Activated CD4-positive, alpha-beta memory T cell treated with anti-CD3 and anti-CD28 coated beads, Interleukin-2, amount 10 ng/mL, durations not matched to agents 7 days and 5 days (primary cell): Measurements from ENCODE around the gene FNBP1. TPM values are rescaled to one million over a fixed set of nuclear protein-coding genes. Genes with fewer than 3 reads are reported as not detected.

ENCODE experiments used
- CTCF ChIA-PET: fragments of 350-600 bp; sonication (Branson Sonifier 250); formaldehyde crosslinking; loops from one replicate; lab custom pipeline; 2021; ENCODE audit warnings: antibody characterized with exemption, inconsistent platforms; lab: Charles Lee
- POLR2A ChIA-PET: fragments of 350-600 bp; sonication (Branson Sonifier 250); formaldehyde crosslinking; loops from one replicate; lab custom pipeline; 2021; ENCODE audit warnings: antibody characterized with exemption; lab: Charles Lee
- DNase-seq: peaks from one replicate; pipeline ENCODE4 v3.0.0-alpha.2; 2020
- H3K27ac Mint-ChIP-seq: one replicate; pipeline ENCODE4 v1.8.0; 2021; ENCODE audit warnings: mild to moderate bottlenecking, mixed read lengths
- H3K27me3 Mint-ChIP-seq: one replicate; pipeline ENCODE4 v1.8.0; 2021; ENCODE audit warnings: mixed read lengths
- H3K36me3 Mint-ChIP-seq: one replicate; pipeline ENCODE4 v1.8.0; 2021; ENCODE audit warnings: low read depth, mixed read lengths
- H3K4me1 Mint-ChIP-seq: one replicate; pipeline ENCODE4 v1.8.0; 2021; ENCODE audit warnings: mixed read lengths
- H3K4me3 Mint-ChIP-seq: one replicate; pipeline ENCODE4 v1.8.0; 2021; ENCODE audit warnings: mild to moderate bottlenecking, mixed read lengths
- H3K9me3 Mint-ChIP-seq: one replicate; pipeline ENCODE4 v1.8.0; 2021; ENCODE audit warnings: mixed read lengths
- total RNA-seq, 2 experiments: library from RNA; stranded (reverse); gene quantifications; one replicate each; pipeline ENCODE4 v1.2.3, GENCODE V29; 2021

FNBP1 gene
- total RNA-seq, 2 experiments from 2014 or later: 208 to 213 TPM

DNA sequence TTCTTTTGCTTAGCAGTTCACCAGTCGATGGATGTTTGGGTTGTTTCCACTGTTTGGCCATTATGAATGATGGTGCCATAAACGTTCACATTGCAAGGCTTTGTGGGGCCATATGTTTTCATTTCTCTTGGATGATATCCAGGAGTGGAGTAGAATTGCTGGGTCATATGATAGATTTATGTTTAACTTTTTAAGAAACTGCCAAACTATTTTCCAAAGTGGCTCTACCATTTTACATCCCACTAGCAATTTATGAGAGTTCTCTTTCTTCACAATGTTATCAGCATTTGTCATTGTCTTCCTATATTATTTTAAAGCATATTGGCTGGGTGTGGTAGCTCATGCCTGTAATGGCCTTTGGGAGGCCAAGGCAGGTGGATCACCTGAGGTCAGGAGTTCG lies 15.9 kb upstream of the FNBP1 start:
- peaks cover 24% of the 10 kb centered on the region for H3K36me3 Mint-ChIP-seq
- POLR2A ChIA-PET: no interaction called here
- H3K4me3 Mint-ChIP-seq: no peak overlapping the region
- no peaks in the 10 kb centered on the region for H3K9me3 Mint-ChIP-seq
- H3K4me1 Mint-ChIP-seq: peaks cover 33% of the 10 kb centered on the region
- H3K27me3 Mint-ChIP-seq: no peaks in the 10 kb centered on the region
- DNase-seq: no peak
- CTCF ChIA-PET: interaction anchor here (0.7 to 1.4 kb wide), 3 partner anchors 8 to 174 kb away, joined by 4 to 10 read pairs (median 4); no protein-coding TSS in a partner anchor
- H3K27ac Mint-ChIP-seq: no peak overlapping the region

- Mint-ChIP-seq H3K27me3 (no peaks in the 10 kb centered on the region), H3K4me3 (no peak overlapping the region), H3K36me3 (peaks cover 24% of the 10 kb centered on the region), H3K27ac (no peak overlapping the region), H3K4me1 (peaks cover 36% of the 10 kb centered on the region), H3K9me3 (no peaks in the 10 kb centered on the region)
- CTCF ChIA-PET: interaction anchor here (0.7 to 1.3 kb wide), 2 partner anchors 9 to 119 kb away, joined by 4 to 10 read pairs; no protein-coding TSS in a partner anchor
- DNase-seq: no peak
- POLR2A ChIA-PET: no interaction called here
Observed at GRCh38 chr9:130058154-130058553, 15.2 kb upstream of the FNBP1 start.

- ChIA-PET CTCF (interaction anchor here (2.1 kb wide), 1 partner anchor 170 kb away, joined by 11 read pairs; no protein-coding TSS in a partner anchor), POLR2A (interaction anchor here (1.1 to 2.5 kb wide), 4 partner anchors 10 to 68 kb away, joined by 4 to 64 read pairs (median 24); partner anchors contain the start of gene FNBP1)
- Mint-ChIP-seq H3K27me3 (no peaks in the 10 kb centered on the region), H3K9me3 (no peaks in the 10 kb centered on the region), H3K4me3 (peak overlapping the region; percentile 92), H3K4me1 (peaks cover 44% of the 10 kb centered on the region), H3K36me3 (peaks cover 19% of the 10 kb centered on the region), H3K27ac (peak overlapping the region; percentile 91)
- no peak for DNase-seq
Observed at GRCh38 chr9:130054820-130055219, 11.8 kb upstream of the FNBP1 start.

- H3K4me1 Mint-ChIP-seq: peaks cover 44% of the 10 kb centered on the region
- ChIA-PET POLR2A (interaction anchor here (0.6 to 2.7 kb wide), 16 partner anchors 9 to 188 kb away, joined by 3 to 64 read pairs (median 4); partner anchors contain the start of gene FNBP1), CTCF (interaction anchor here (1.4 to 2.1 kb wide), 3 partner anchors 10 to 169 kb away, joined by 8 to 11 read pairs (median 9); no protein-coding TSS in a partner anchor)
- H3K9me3 Mint-ChIP-seq: no peaks in the 10 kb centered on the region
- peak overlapping the region; percentile 92 for H3K4me3 Mint-ChIP-seq
- no peaks in the 10 kb centered on the region for H3K27me3 Mint-ChIP-seq
- no peak for DNase-seq
- peaks cover 15% of the 10 kb centered on the region for H3K36me3 Mint-ChIP-seq
- H3K27ac Mint-ChIP-seq: peak overlapping the region; percentile 91
Observed at GRCh38 chr9:130054325-130054786, 11.4 kb upstream of the FNBP1 start.

GRCh38 chr9:130053504-130054324 lies 10.7 kb upstream of the FNBP1 start, which contains the start of gene GPR107:
Gene GPR107 (plus strand): TSS chr9:130053906. CDS start chr9:130053933, 27 bp downstream.
- DNase-seq: peak; percentile 82
- Mint-ChIP-seq H3K36me3 (peaks cover 13% of the 10 kb centered on the region), H3K27me3 (no peaks in the 10 kb centered on the region), H3K27ac (peak within 1 kb of the TSS; percentile 91), H3K9me3 (no peaks in the 10 kb centered on the region), H3K4me3 (peak within 1 kb of the TSS; percentile 92), H3K4me1 (peaks cover 42% of the 10 kb centered on the region)
- ChIA-PET CTCF (interaction anchor here (1.1 to 2.1 kb wide), 5 partner anchors 9 to 169 kb away, joined by 3 to 11 read pairs (median 8); no protein-coding TSS in a partner anchor), POLR2A (interaction anchor here (0.6 to 2.7 kb wide), 30 partner anchors 9 to 219 kb away, joined by 3 to 64 read pairs (median 4); partner anchors contain the start of genes C9orf78, FNBP1 and USP20)

DNA sequence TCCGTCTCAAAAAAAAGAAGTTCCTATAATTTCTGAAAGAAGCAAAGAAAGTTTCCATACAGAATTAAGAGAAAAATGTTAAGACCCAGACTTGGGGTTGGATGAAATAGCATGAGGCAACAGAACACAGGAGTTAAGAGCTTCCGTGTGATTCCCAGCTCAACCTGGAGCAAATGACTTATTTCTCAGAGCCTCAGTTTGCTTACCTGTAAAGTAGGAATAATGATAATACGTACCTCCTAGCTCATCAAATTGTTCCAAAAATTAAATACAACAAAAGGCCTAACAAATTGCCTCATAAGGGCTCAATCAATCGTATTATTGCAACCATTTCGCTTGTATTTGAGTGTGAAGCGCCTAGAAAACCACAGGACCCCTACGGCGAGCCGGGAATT lies 10.1 kb upstream of the FNBP1 start:
- Mint-ChIP-seq H3K4me3 (peak overlapping the region; percentile 92), H3K27me3 (no peaks in the 10 kb centered on the region), H3K27ac (peak overlapping the region; percentile 91), H3K4me1 (peaks cover 40% of the 10 kb centered on the region), H3K36me3 (peaks cover 9% of the 10 kb centered on the region), H3K9me3 (no peaks in the 10 kb centered on the region)
- DNase-seq: no peak
- POLR2A ChIA-PET: interaction anchor here (0.7 to 2.7 kb wide), 27 partner anchors 8 to 219 kb away, joined by 3 to 64 read pairs (median 4); partner anchors contain the start of genes C9orf78, FNBP1 and USP20
- CTCF ChIA-PET: interaction anchor here (1.1 to 2.1 kb wide), 5 partner anchors 9 to 168 kb away, joined by 3 to 11 read pairs (median 8); no protein-coding TSS in a partner anchor

DNA sequence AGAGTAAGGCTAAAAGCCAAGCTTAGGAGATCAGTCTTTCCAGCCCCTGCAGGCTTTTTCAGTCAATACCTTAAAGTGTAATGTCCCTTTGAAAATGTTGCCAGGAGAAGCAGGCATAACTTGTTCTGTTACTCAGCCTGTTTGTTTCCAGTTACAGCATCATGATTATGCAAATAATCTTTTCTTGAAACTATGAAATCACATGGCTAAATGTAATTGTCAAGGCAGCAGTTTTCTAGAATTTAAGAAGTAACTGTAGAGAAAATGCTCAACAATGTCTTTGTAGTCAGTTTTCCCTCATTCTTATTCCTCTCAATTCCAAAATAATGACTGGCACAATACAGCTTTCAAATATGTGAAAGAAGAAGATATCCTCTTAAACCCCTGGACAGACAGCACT lies 8.9 kb upstream of the FNBP1 start:
- no peak for DNase-seq
- CTCF ChIA-PET: interaction anchor here (0.5 to 1.2 kb wide), 3 partner anchors 13 to 166 kb away, joined by 3 to 4 read pairs (median 3); no protein-coding TSS in a partner anchor
- Mint-ChIP-seq H3K4me1 (peaks cover 36% of the 10 kb centered on the region), H3K27me3 (no peaks in the 10 kb centered on the region), H3K27ac (peak overlapping the region; percentile 72), H3K36me3 (peaks cover 8% of the 10 kb centered on the region), H3K9me3 (no peaks in the 10 kb centered on the region), H3K4me3 (peak overlapping the region; percentile 60)
- POLR2A ChIA-PET: interaction anchor here (0.9 to 3.2 kb wide), 5 partner anchors 12 to 165 kb away, joined by 3 to 17 read pairs (median 9); no protein-coding TSS in a partner anchor

DNA sequence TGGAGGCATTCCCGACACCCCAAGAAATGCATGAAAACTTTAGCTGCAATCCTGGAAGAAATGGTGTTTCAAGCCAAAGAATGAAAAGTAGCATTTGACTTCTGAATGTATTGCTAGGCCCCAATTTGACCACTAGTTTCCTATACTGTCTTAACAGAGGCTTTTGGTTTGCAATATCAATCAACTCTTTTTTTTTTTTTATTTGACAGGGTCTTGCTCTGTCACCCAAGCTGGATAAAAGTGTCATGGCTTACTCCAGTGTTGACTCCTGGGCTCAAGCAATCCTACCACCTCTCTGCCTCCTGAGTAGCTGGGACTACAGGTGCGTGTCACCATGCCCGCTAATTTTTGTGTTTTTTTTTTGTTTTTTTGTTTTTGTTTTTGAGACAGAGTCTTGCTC lies 7.5 kb upstream of the FNBP1 start:
- no peaks in the 10 kb centered on the region for H3K27me3 Mint-ChIP-seq
- no peak for DNase-seq
- H3K4me1 Mint-ChIP-seq: peaks cover 42% of the 10 kb centered on the region
- peaks cover 8% of the 10 kb centered on the region for H3K36me3 Mint-ChIP-seq
- CTCF ChIA-PET: interaction anchor here (1.2 kb wide), 1 partner anchor 132 kb away, joined by 4 read pairs; no protein-coding TSS in a partner anchor
- no peaks in the 10 kb centered on the region for H3K9me3 Mint-ChIP-seq
- H3K4me3 Mint-ChIP-seq: no peak overlapping the region
- POLR2A ChIA-PET: interaction anchor here (1.0 to 3.2 kb wide), 4 partner anchors 10 to 162 kb away, joined by 3 to 17 read pairs (median 4); no protein-coding TSS in a partner anchor
- no peak overlapping the region for H3K27ac Mint-ChIP-seq

DNA sequence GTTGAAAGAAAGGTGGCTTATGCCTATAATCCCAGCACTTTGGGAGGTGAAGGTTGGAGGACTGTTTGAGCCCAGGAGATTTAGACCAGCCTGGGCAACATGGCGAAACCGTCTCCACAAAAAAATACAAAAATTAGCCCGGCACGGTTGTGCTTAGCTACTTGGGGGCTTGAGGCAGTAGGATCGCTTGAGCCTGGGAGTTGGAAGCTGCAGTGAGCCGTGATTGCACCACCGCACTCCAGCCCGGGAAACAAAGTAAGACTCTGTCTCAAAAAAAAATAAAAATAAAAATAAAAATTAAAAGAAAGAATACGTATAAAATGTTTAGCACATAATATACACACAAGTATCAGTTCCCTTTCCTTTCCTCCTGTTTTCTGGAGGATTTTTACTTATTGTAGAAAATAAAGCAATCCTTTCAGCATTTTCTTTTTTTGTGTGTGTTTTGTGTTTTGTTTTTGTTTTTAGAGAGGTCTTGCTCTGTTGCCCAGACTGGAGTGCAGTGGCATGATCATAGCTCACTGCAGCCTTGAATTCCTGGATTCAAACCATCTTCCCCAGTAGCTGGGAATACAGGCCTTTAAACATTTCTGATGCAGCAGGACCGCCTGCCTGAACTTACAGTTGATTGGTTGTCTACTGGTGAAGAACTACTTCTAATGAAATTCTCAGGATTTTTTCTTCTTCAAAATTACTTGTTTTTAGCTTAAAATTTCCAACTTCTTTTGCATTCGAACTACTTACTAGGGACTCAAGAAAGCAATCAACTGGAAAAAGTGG lies 6.6 kb upstream of the FNBP1 start:
- Mint-ChIP-seq H3K4me3 (no peak overlapping the region), H3K27me3 (no peaks in the 10 kb centered on the region), H3K36me3 (peaks cover 8% of the 10 kb centered on the region), H3K27ac (no peak overlapping the region), H3K4me1 (peaks cover 43% of the 10 kb centered on the region), H3K9me3 (no peaks in the 10 kb centered on the region)
- DNase-seq: no peak
- ChIA-PET CTCF (interaction anchor here (1.2 kb wide), 1 partner anchor 131 kb away, joined by 4 read pairs; no protein-coding TSS in a partner anchor), POLR2A (interaction anchor here (1.0 to 3.2 kb wide), 4 partner anchors 10 to 161 kb away, joined by 3 to 17 read pairs (median 4); no protein-coding TSS in a partner anchor)

GRCh38 chr9:130045725-130046450 lies 2.9 kb upstream of the FNBP1 start:
- H3K4me3 Mint-ChIP-seq: peak overlapping the region; percentile 48
- H3K27me3 Mint-ChIP-seq: no peaks in the 10 kb centered on the region
- POLR2A ChIA-PET: interaction anchor here (1.1 to 14.8 kb wide), 10 partner anchors 8 to 156 kb away, joined by 3 to 403 read pairs (median 6); partner anchors contain the start of gene GPR107
- H3K36me3 Mint-ChIP-seq: peaks cover 16% of the 10 kb centered on the region
- peaks cover 40% of the 10 kb centered on the region for H3K4me1 Mint-ChIP-seq
- no peaks in the 10 kb centered on the region for H3K9me3 Mint-ChIP-seq
- CTCF ChIA-PET: interaction anchor here (0.6 to 1.4 kb wide), 3 partner anchors 10 to 160 kb away, joined by 3 to 9 read pairs (median 4); no protein-coding TSS in a partner anchor
- DNase-seq: no peak
- peak overlapping the region; percentile 89 for H3K27ac Mint-ChIP-seq
